Loucy (cell line): ENCODE measurements around the gene SERINC2.

Experiments used
- EZH2phosphoT487 ChIP-seq: fragments of 200-600 bp; IDR thresholded peaks from 2 replicates; pipeline ENCODE4 v1.6.1; 2018; ENCODE audit warnings: antibody characterized with exemption, mild to moderate bottlenecking, moderate library complexity, borderline replicate concordance
- TF ChIP-seq, protein P1 (sequence below): fragments of 200-600 bp; sonication (generic); conservative IDR thresholded peaks from 2 replicates; pipeline ENCODE4 v1.5.1; 2014; ENCODE audit warnings: mild to moderate bottlenecking, antibody characterized with exemption, low read length

GRCh38 chr1:31483012-31483946 is 70.3 kb downstream of the SERINC2 start:
- TF ChIP-seq, protein P1, sequence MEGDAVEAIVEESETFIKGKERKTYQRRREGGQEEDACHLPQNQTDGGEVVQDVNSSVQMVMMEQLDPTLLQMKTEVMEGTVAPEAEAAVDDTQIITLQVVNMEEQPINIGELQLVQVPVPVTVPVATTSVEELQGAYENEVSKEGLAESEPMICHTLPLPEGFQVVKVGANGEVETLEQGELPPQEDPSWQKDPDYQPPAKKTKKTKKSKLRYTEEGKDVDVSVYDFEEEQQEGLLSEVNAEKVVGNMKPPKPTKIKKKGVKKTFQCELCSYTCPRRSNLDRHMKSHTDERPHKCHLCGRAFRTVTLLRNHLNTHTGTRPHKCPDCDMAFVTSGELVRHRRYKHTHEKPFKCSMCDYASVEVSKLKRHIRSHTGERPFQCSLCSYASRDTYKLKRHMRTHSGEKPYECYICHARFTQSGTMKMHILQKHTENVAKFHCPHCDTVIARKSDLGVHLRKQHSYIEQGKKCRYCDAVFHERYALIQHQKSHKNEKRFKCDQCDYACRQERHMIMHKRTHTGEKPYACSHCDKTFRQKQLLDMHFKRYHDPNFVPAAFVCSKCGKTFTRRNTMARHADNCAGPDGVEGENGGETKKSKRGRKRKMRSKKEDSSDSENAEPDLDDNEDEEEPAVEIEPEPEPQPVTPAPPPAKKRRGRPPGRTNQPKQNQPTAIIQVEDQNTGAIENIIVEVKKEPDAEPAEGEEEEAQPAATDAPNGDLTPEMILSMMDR = no peak
- TF ChIP-seq EZH2phosphoT487 = no peak
